Measurements from ENCODE around the gene COPG1. TPM values are rescaled to one million over a fixed set of nuclear protein-coding genes. Genes with fewer than 3 reads are reported as not detected.
"Not testable (repeated sequence)": the region's sequence is repeated elsewhere in the genome, so short reads cannot be mapped to it uniquely, and the experiment has no call there.

Gene COPG1
- polyA plus RNA-seq, 3 donors: 76.5 to 89.2 (median 82.1) TPM

- H3K27ac ChIP-seq (ENCODE audit: low read depth, low read length): peak overlapping the region; percentile 68
- 57 to 82% (median 71%) methylated on average over 8 of the region's 8 CpGs for WGBS, 3 donors
These were observed 10.3 kb upstream of the COPG1 start for GRCh38 chr3:129238945-129239705.

GRCh38 chr3:129239991-129240390 is 9.4 kb upstream of the COPG1 start:
- 45 to 64% (median 46%) methylated on average over 6 of the region's 6 CpGs for WGBS, 3 donors
- H3K27ac ChIP-seq (ENCODE audit: low read depth, low read length): no peak overlapping the region

- WGBS, 3 donors: 27 to 59% (median 36%) methylated on average over 3 of the region's 3 CpGs
- H3K27ac ChIP-seq (ENCODE audit: low read depth, low read length): no peak overlapping the region
These were observed 9.0 kb upstream of the COPG1 start for GRCh38 chr3:129240436-129240835.

GRCh38 chr3:129245141-129245540 is 4.3 kb upstream of the COPG1 start:
- 70 to 87% (median 78%) methylated on average over 5 of the region's 5 CpGs for WGBS, 3 donors

GRCh38 chr3:129245641-129246306 is 3.6 kb upstream of the COPG1 start:
- not testable (repeated sequence) for H3K27ac ChIP-seq (ENCODE audit: low read depth, low read length)
- 19% methylated on average over 11 of the region's 11 CpGs for WGBS, 3 donors

More at GRCh38 chr3:129245141-129245540, 4.3 kb upstream of the COPG1 start:
- no peak overlapping the region for H3K27ac ChIP-seq (ENCODE audit: low read depth, low read length)

GRCh38 chr3:129246636-129247035 is 2.8 kb upstream of the COPG1 start:
- H3K27ac ChIP-seq (ENCODE audit: low read depth, low read length): no peak overlapping the region

GRCh38 chr3:129248286-129248979 is 973 bp upstream of the COPG1 start:
- WGBS, 3 donors: 34 to 52% (median 47%) methylated on average over 21 of the region's 21 CpGs
- H3K27ac ChIP-seq (ENCODE audit: low read depth, low read length): peak overlapping the region; percentile 8

- H3K27ac ChIP-seq (ENCODE audit: low read depth, low read length): no peak overlapping the region
- 78 to 92% (median 92%) methylated on average over 4 of the region's 4 CpGs for WGBS, 3 donors
These were observed 3.3 kb downstream of the COPG1 start for GRCh38 chr3:129252748-129253147.

- 85 to 86% (median 85%) methylated on average over 12 of the region's 12 CpGs for WGBS, 3 donors
- no peak overlapping the region for H3K27ac ChIP-seq (ENCODE audit: low read depth, low read length)
These were observed 5.3 kb downstream of the COPG1 start for GRCh38 chr3:129254536-129255230.

- no peak overlapping the region for H3K27ac ChIP-seq (ENCODE audit: low read depth, low read length)
- 87 to 90% (median 88%) methylated on average over 6 of the region's 6 CpGs for WGBS, 3 donors
These were observed 6.9 kb downstream of the COPG1 start for GRCh38 chr3:129256270-129256669.

- no peak overlapping the region for H3K27ac ChIP-seq (ENCODE audit: low read depth, low read length)
- 74 to 84% (median 83%) methylated on average over 11 of the region's 11 CpGs for WGBS, 3 donors
These were observed 8.2 kb downstream of the COPG1 start for GRCh38 chr3:129257609-129258008.

GRCh38 chr3:129259612-129260477 is 10.4 kb downstream of the COPG1 start:
- no peak overlapping the region for H3K27ac ChIP-seq (ENCODE audit: low read depth, low read length)
- WGBS, 3 donors: 77 to 88% (median 88%) methylated on average over 7 of the region's 7 CpGs

GRCh38 chr3:129260606-129261005 is 11.2 kb downstream of the COPG1 start:
- WGBS, 3 donors: 93 to 96% (median 96%) methylated on average over 11 of the region's 11 CpGs
- H3K27ac ChIP-seq (ENCODE audit: low read depth, low read length): no peak overlapping the region

GRCh38 chr3:129261894-129262293 is 12.5 kb downstream of the COPG1 start:
- H3K27ac ChIP-seq (ENCODE audit: low read depth, low read length): no peak overlapping the region
- WGBS, 3 donors: 89 to 99% (median 96%) methylated on average over 3 of the region's 3 CpGs

GRCh38 chr3:129263161-129263910 is 13.9 kb downstream of the COPG1 start:
- 81 to 91% (median 86%) methylated on average over 6 of the region's 6 CpGs for WGBS, 3 donors

GRCh38 chr3:129264994-129265393 is 15.6 kb downstream of the COPG1 start:
- 86 to 94% (median 91%) methylated on average over 6 of the region's 6 CpGs for WGBS, 3 donors
- H3K27ac ChIP-seq (ENCODE audit: low read depth, low read length): not testable (repeated sequence)

More at GRCh38 chr3:129263161-129263910, 13.9 kb downstream of the COPG1 start:
- H3K27ac ChIP-seq (ENCODE audit: low read depth, low read length): no peak overlapping the region

GRCh38 chr3:129266651-129267050 is 17.2 kb downstream of the COPG1 start:
- WGBS, 3 donors: 86 to 93% (median 92%) methylated on average over 4 of the region's 4 CpGs
- no peak overlapping the region for H3K27ac ChIP-seq (ENCODE audit: low read depth, low read length)

All from adipose tissue (tissue), 3 donors.